HG02840 (cell line): ENCODE results near the gene NBEA.
"Not testable (repeated sequence)": the region's sequence is repeated elsewhere in the genome, so short reads cannot be mapped to it uniquely, and the experiment has no call there.

Experiments used
- ATAC-seq: cut with Tn5 transposase; IDR thresholded peaks from one replicate; pipeline ENCODE4 v1.9.1; 2021; ENCODE audit warnings: mild to moderate bottlenecking, moderate library complexity, moderate number of reproducible peaks; ENCODE audit not compliant: unreplicated experiment, low FRiP score

NBEA gene

GRCh38 chr13:35614666-35615065 lies 672.6 kb downstream of the NBEA start:
- no peak for ATAC-seq

- ATAC-seq, result no peak
These were observed 675.4 kb downstream of the NBEA start for GRCh38 chr13:35617420-35617819.

GRCh38 chr13:35618565-35619083 lies 676.6 kb downstream of the NBEA start:
- no peak for ATAC-seq

GRCh38 chr13:35621989-35622388 lies 679.9 kb downstream of the NBEA start:
- no peak for ATAC-seq

- ATAC-seq, result no peak
These were observed 687.0 kb downstream of the NBEA start for GRCh38 chr13:35629026-35629425.

- no peak for ATAC-seq
These were observed 688.6 kb downstream of the NBEA start for GRCh38 chr13:35630551-35631275.

- ATAC-seq, result no peak
These were observed 689.6 kb downstream of the NBEA start for GRCh38 chr13:35631666-35632065.

GRCh38 chr13:35643625-35644024 lies 701.6 kb downstream of the NBEA start:
- no peak for ATAC-seq

- no peak for ATAC-seq
These were observed 704.1 kb downstream of the NBEA start for GRCh38 chr13:35646056-35646774.

- no peak for ATAC-seq
These were observed 706.1 kb downstream of the NBEA start for GRCh38 chr13:35648201-35648600.

GRCh38 chr13:35649162-35649561 lies 707.1 kb downstream of the NBEA start:
- ATAC-seq, result no peak

GRCh38 chr13:35659796-35660195 lies 717.7 kb downstream of the NBEA start:
- no peak for ATAC-seq

GRCh38 chr13:35664747-35665146 lies 722.7 kb downstream of the NBEA start:
- no peak for ATAC-seq

- ATAC-seq, result no peak
These were observed 727.3 kb downstream of the NBEA start for GRCh38 chr13:35669321-35669720.

- ATAC-seq, result no peak
These were observed 730.5 kb downstream of the NBEA start for GRCh38 chr13:35672611-35673010.

- no peak for ATAC-seq
These were observed 733.6 kb downstream of the NBEA start for GRCh38 chr13:35675651-35676050.

- ATAC-seq, result not testable (repeated sequence)
These were observed 735.8 kb downstream of the NBEA start for GRCh38 chr13:35677863-35678262.

- no peak for ATAC-seq
These were observed 739.6 kb downstream of the NBEA start for GRCh38 chr13:35681685-35682084.

- no peak for ATAC-seq
These were observed 742.4 kb downstream of the NBEA start for GRCh38 chr13:35684432-35684831.

GRCh38 chr13:35687336-35687735 lies 745.3 kb downstream of the NBEA start:
- no peak for ATAC-seq

- ATAC-seq, result no peak
These were observed 748.6 kb downstream of the NBEA start for GRCh38 chr13:35690581-35691207.
